Liver (tissue), 3 donors: ENCODE data around the gene IGF2.

Experiments used
- CTCF ChIP-seq: fragments of 150-350 bp; IDR thresholded peaks from 2 replicates; pipeline ENCODE4 v1.5.1; 2017; ENCODE audit warnings: improper control_type of control experiment, low read depth, low read length; ENCODE audit not compliant: missing input control
- EGR1 ChIP-seq, 2 donors: IDR thresholded peaks; 2 replicates each; pipeline ENCODE4 v1.6.1; 2016 to 2018; ENCODE audit warnings: antibody characterized with exemption in 2 of 2, low read depth in 2 of 2
- FOXA1 ChIP-seq: IDR thresholded peaks from 2 replicates; pipeline ENCODE4 v1.6.1; 2016; ENCODE audit warnings: antibody characterized with exemption
- GABPA ChIP-seq, 2 donors: IDR thresholded peaks in 1 of 2; conservative IDR thresholded peaks in 1 of 2; 2 replicates each; pipeline ENCODE4 v1.6.1; 2016; ENCODE audit warnings: antibody characterized with exemption in 2 of 2, mild to moderate bottlenecking in 1 of 2, moderate library complexity in 1 of 2
- HNF4G ChIP-seq: IDR thresholded peaks from 2 replicates; pipeline ENCODE4 v1.6.1; 2016; ENCODE audit warnings: antibody characterized with exemption
- JUND ChIP-seq, 2 donors: IDR thresholded peaks; 2 replicates each; pipeline ENCODE4 v1.6.1; 2016; ENCODE audit warnings: antibody characterized with exemption in 2 of 2
- MAX ChIP-seq: IDR thresholded peaks from 2 replicates; pipeline ENCODE4 v1.6.1; 2016; ENCODE audit warnings: antibody characterized with exemption
- RAD21 ChIP-seq, 2 donors: IDR thresholded peaks; 2 replicates each; pipeline ENCODE4 v1.6.1; 2016; ENCODE audit warnings: antibody characterized with exemption in 2 of 2, mild to moderate bottlenecking in 2 of 2
- RXRA ChIP-seq, 2 donors: IDR thresholded peaks; 2 replicates each; pipeline ENCODE4 v1.6.1; 2017 to 2018; ENCODE audit warnings: antibody characterized with exemption in 2 of 2, mild to moderate bottlenecking in 1 of 2
- SP1 ChIP-seq: IDR thresholded peaks from 2 replicates; pipeline ENCODE4 v1.6.1; 2018; ENCODE audit warnings: antibody characterized with exemption, mild to moderate bottlenecking
- TAF1 ChIP-seq: conservative IDR thresholded peaks from 2 replicates; pipeline ENCODE4 v1.6.1; 2016; ENCODE audit warnings: antibody characterized with exemption, mild to moderate bottlenecking
- donor health status: healthy.
- donor health status: healthy.

DNA sequence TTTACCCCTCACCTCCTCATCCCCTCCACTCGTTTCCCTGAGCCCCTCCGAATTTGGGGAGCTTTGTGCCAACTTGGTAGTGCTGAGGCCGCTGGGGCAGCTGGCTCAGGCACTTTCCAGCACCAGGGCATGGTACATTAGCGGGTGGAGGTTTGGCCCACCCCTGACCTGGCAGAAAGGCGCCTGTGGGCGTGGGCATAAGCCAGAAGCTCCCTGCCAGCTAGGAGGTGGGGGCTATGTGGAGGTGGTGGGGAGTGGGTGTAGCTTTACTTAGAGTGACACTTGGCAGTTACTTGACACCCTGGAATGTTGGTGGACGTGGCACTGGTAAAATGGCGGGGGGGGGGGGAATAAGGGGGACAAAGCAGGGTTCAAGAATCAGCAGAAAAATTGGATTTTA is 10.3 kb upstream of the IGF2 start:
- TF ChIP-seq CTCF (no peak), HNF4G (no peak), MAX (no peak), SP1 (no peak), JUND (IDR thresholded peaks at IDR 0.05) (no peak), TAF1 (no peak), EGR1 (IDR thresholded peaks at IDR 0.05; ENCODE audit: low read depth in 2 of 2) (no peak), GABPA (IDR thresholded peaks at IDR 0.05 in 1 of 2, conservative IDR thresholded peaks at IDR 0.05 in 1 of 2) (no peak), FOXA1 (no peak), RXRA (IDR thresholded peaks at IDR 0.05) (no peak), RAD21 (IDR thresholded peaks at IDR 0.05) (no peak)
